ENCODE results near the gene ITPK1.

ITPK1 gene

GRCh38 chr14:93086441-93087055, 29.2 kb downstream of the ITPK1 start:
- peaks cover 91% of the 10 kb centered on the region for H3K4me1 Mint-ChIP-seq
- no peaks in the 10 kb centered on the region for H3K9me3 Mint-ChIP-seq
- peak overlapping the region; percentile 81 for H3K27ac Mint-ChIP-seq
- peak; percentile 75 for ATAC-seq
- H3K27me3 Mint-ChIP-seq, result no peaks in the 10 kb centered on the region
- peaks cover 30% of the 10 kb centered on the region for H3K36me3 Mint-ChIP-seq
- H3K4me3 Mint-ChIP-seq, result no peak overlapping the region

GRCh38 chr14:93085911-93086310, 29.8 kb downstream of the ITPK1 start:
- Mint-ChIP-seq H3K4me1 (peaks cover 89% of the 10 kb centered on the region), H3K27ac (peak overlapping the region; percentile 81), H3K4me3 (no peak overlapping the region), H3K9me3 (no peaks in the 10 kb centered on the region), H3K27me3 (no peaks in the 10 kb centered on the region), H3K36me3 (peaks cover 30% of the 10 kb centered on the region)
- ATAC-seq, result no peak

DNA sequence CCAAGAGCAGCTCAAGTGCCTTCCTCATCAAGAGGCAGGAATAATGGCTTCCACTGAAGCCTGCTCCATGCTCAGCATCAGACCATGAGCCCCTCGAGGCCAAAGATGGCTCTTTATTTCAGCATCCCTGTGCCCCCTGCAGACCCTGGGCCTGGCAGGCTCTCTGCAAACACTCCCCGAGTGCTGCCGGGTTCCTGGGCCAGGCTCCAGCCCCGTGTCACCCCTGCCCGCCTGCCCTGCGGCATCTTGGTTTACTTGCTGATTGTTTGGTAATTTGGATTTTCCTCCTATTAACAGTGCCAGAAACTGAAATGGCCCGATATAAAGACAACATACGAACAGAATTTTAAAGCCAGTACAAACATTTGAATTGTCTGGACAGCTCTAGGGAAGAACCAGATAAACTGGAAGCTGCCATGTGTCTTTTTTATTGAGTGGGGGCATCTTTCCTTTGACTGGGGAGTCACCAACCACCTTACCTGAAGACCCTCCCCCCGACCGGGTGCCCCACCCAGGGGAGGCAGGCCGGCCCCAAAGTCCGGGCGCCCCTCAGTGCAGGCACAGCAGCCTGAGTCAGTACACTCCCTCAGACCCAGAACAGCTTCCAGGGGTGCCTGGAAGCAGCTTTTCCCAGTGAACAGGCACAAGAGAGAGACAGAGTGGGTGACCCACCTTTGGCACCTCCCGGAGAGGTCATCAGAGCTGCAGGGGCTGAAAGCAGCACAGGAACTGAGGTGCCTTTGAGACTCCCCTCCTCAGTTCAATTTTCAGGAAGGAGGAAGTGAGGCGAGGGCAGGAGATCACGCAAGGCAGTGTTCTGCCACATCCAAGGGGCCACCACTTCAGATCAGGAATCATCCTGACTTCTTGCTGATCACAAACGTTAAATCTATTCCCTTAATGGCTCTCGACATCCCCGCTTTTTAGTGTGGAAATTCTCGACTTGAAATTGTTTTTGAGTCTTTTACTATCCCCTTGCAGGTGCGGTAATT, 30.6 kb downstream of the ITPK1 start:
- no peak for ATAC-seq
- Mint-ChIP-seq H3K9me3 (no peaks in the 10 kb centered on the region), H3K4me3 (no peak overlapping the region), H3K4me1 (peaks cover 82% of the 10 kb centered on the region), H3K27ac (peak overlapping the region; percentile 81), H3K27me3 (no peaks in the 10 kb centered on the region), H3K36me3 (peaks cover 30% of the 10 kb centered on the region)

DNA sequence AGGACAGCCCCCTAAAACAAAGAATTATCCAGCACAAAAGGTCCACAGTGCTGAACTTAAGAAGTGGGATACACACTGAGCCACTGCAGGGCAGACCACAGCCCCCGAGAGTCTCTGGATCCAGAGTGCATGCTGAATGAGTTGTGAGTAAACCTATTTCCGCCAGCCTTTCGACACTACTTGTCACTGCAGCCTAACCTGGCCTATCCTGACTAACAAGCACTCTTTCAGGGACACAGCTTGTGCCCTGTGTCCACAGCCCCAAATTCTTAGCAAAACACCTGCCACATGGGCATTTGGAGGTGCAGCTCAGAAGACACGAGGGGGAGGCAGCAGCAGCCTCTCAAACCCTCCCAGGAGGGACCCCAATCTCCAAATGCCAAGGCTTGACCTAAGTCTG, 31.3 kb downstream of the ITPK1 start:
- no peak for ATAC-seq
- Mint-ChIP-seq H3K27ac (peak overlapping the region; percentile 63), H3K4me1 (peaks cover 82% of the 10 kb centered on the region), H3K4me3 (no peak overlapping the region), H3K27me3 (no peaks in the 10 kb centered on the region), H3K9me3 (no peaks in the 10 kb centered on the region), H3K36me3 (peaks cover 31% of the 10 kb centered on the region)

DNA sequence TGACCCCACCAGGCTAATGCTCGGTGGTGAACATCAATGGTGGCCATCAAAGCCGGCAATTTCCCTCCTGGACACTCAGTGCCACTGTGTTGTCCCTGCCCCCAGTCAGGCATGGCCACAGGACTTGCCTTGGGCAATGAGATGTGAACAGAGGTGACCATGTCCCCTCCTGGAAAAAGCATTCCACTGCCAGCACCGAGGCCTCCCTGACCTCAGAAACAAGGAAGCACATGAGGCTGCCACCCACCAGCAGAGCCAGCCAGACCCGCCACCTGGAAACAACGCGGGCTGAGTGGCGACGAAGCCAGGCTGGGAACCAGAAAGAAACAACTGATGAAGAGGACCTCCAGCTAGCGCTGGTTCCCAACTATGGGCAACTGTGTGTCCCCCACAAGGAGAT, 31.8 kb downstream of the ITPK1 start:
- peak overlapping the region; percentile 63 for H3K27ac Mint-ChIP-seq

DNA sequence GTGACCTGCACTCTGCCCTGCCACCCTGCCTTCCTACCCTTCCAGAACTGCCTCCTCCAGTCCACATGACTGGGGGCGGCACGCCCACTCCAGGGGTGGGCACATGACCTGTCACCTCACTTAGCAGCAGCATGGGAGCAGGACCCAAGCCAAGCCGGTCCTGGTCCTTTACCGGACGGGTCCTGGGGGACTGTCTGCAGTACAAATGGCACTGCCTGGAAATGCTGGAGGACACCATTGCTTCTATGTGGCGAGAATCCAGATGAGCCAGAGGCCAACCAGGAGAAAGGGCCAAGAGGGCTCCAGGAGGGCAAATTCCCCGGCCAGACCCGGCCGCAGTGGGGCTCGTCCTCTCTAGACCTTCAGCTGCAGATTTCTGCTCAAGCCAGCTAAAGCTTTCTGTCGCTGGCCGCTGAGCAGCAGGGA, 33.1 kb downstream of the ITPK1 start:
- H3K4me3 Mint-ChIP-seq, result no peak overlapping the region
- ATAC-seq, result no peak
- peak overlapping the region; percentile 63 for H3K27ac Mint-ChIP-seq
- no peaks in the 10 kb centered on the region for H3K27me3 Mint-ChIP-seq
- H3K4me1 Mint-ChIP-seq, result peaks cover 80% of the 10 kb centered on the region
- no peaks in the 10 kb centered on the region for H3K9me3 Mint-ChIP-seq
- peaks cover 36% of the 10 kb centered on the region for H3K36me3 Mint-ChIP-seq

More for the DNA sequence above, 31.8 kb downstream of the ITPK1 start:
- no peaks in the 10 kb centered on the region for H3K9me3 Mint-ChIP-seq
- no peaks in the 10 kb centered on the region for H3K27me3 Mint-ChIP-seq
- no peak for ATAC-seq
- H3K36me3 Mint-ChIP-seq, result peaks cover 36% of the 10 kb centered on the region
- no peak overlapping the region for H3K4me3 Mint-ChIP-seq
- H3K4me1 Mint-ChIP-seq, result peaks cover 82% of the 10 kb centered on the region

DNA sequence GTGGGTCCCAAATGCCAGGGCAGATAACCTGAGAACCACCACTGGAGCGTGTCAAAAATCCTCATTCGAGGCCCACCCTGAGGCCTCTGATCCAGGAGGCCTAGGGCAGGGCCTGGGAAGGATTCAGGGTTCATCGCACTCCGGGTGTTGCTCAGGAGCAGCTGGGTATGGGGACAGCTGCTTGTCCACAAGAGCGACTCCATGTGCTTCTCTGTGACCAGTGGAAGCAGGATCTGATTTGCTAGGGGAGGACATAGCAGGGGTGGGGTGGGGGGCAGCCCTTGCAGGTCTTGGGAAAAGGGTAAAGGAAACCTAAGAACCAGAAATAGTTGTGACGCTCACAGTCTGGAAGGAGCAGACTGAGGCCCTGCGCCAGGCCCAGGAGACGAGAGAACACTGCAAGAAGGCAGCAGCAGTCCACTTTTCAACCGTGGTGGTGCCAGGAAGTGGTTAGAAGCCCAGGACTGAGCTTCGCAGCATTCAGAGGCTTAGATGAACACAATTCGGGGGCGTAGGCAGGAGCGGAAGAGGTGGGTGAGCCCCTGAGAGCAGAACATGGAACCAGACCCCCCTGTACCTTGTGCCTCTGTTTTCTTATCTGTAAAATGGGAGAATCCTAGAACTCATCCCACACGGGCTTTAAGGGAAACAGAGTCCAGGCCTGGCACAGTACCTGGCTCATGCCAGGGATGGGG, 33.7 kb downstream of the ITPK1 start:
- Mint-ChIP-seq H3K27ac (peak overlapping the region; percentile 63), H3K9me3 (no peaks in the 10 kb centered on the region), H3K27me3 (no peaks in the 10 kb centered on the region), H3K4me3 (no peak overlapping the region), H3K4me1 (peaks cover 80% of the 10 kb centered on the region), H3K36me3 (peaks cover 32% of the 10 kb centered on the region)
- peak; percentile 74 for ATAC-seq

GRCh38 chr14:93079865-93080403, 35.8 kb downstream of the ITPK1 start:
- Mint-ChIP-seq H3K36me3 (peaks cover 40% of the 10 kb centered on the region), H3K27ac (no peak overlapping the region), H3K9me3 (no peaks in the 10 kb centered on the region), H3K4me3 (no peak overlapping the region), H3K27me3 (no peaks in the 10 kb centered on the region), H3K4me1 (peaks cover 82% of the 10 kb centered on the region)
- ATAC-seq, result no peak

GRCh38 chr14:93079321-93079720, 36.4 kb downstream of the ITPK1 start:
- no peak for ATAC-seq
- no peaks in the 10 kb centered on the region for H3K27me3 Mint-ChIP-seq
- H3K36me3 Mint-ChIP-seq, result peaks cover 40% of the 10 kb centered on the region
- no peak overlapping the region for H3K4me3 Mint-ChIP-seq
- peak overlapping the region; percentile 71 for H3K27ac Mint-ChIP-seq
- H3K9me3 Mint-ChIP-seq, result no peaks in the 10 kb centered on the region
- H3K4me1 Mint-ChIP-seq, result peaks cover 84% of the 10 kb centered on the region

GRCh38 chr14:93078870-93079269, 36.9 kb downstream of the ITPK1 start:
- peaks cover 85% of the 10 kb centered on the region for H3K4me1 Mint-ChIP-seq
- no peak for ATAC-seq
- peaks cover 37% of the 10 kb centered on the region for H3K36me3 Mint-ChIP-seq
- H3K27ac Mint-ChIP-seq, result peak overlapping the region; percentile 71
- no peaks in the 10 kb centered on the region for H3K27me3 Mint-ChIP-seq
- H3K9me3 Mint-ChIP-seq, result no peaks in the 10 kb centered on the region
- H3K4me3 Mint-ChIP-seq, result no peak overlapping the region

- H3K27me3 Mint-ChIP-seq, result no peaks in the 10 kb centered on the region
- peak overlapping the region; percentile 86 for H3K27ac Mint-ChIP-seq
- no peak overlapping the region for H3K4me3 Mint-ChIP-seq
- H3K4me1 Mint-ChIP-seq, result peaks cover 80% of the 10 kb centered on the region
- ATAC-seq, result no peak
- H3K36me3 Mint-ChIP-seq, result peaks cover 36% of the 10 kb centered on the region
- no peaks in the 10 kb centered on the region for H3K9me3 Mint-ChIP-seq
Measured at GRCh38 chr14:93076755-93077154, 39.0 kb downstream of the ITPK1 start.

- no peaks in the 10 kb centered on the region for H3K9me3 Mint-ChIP-seq
- peaks cover 36% of the 10 kb centered on the region for H3K36me3 Mint-ChIP-seq
- H3K4me1 Mint-ChIP-seq, result peaks cover 74% of the 10 kb centered on the region
- H3K27me3 Mint-ChIP-seq, result no peaks in the 10 kb centered on the region
- peak overlapping the region; percentile 86 for H3K27ac Mint-ChIP-seq
- ATAC-seq, result no peak
- no peak overlapping the region for H3K4me3 Mint-ChIP-seq
Measured at GRCh38 chr14:93075891-93076290, 39.8 kb downstream of the ITPK1 start.

DNA sequence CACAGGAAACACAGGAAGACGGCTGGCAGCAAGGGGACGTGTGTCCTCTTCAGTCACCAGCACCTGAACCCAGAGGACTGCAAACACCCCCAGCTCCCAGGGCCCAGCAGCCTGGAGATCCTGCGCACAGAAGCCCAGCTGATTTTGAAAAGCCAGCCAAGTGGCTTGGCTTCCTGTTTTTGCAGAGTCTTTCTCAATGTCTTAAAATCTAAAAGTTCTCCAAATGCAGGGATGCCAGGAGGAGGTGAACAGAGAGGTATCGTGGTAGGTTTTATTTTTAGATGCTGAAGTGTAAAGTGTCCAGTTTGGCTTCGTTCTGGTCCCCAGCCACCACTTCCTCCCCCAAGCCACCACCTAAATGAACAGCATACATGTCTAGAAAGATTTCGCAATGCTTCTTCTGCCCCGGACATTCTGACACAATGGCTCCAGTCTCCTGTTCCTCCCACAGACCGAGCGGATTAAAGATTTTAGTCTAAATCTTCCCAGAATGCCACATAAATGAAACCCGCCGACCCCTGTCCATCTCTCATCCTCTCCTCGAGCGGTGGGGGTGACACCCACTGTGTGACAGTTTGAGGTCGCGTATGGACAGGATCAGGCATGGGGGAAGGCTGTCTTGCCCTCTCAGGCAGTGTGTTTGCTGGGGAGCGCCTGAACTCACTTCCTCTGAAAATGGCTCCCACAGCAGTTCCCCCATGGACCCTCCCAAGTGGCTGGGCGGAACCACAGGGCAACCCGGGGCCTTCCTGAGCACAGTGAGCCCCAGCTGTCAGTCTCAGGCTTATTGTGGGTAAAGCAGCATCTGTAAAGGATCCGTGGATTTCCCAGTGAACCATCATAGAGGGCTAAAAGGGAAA, 41.6 kb downstream of the ITPK1 start:
- no peaks in the 10 kb centered on the region for H3K9me3 Mint-ChIP-seq
- H3K27ac Mint-ChIP-seq, result peak overlapping the region; percentile 86
- peaks cover 41% of the 10 kb centered on the region for H3K36me3 Mint-ChIP-seq
- peaks cover 80% of the 10 kb centered on the region for H3K4me1 Mint-ChIP-seq
- H3K4me3 Mint-ChIP-seq, result peak overlapping the region; percentile 68
- H3K27me3 Mint-ChIP-seq, result no peaks in the 10 kb centered on the region
- ATAC-seq, result peak; percentile 25

- H3K4me1 Mint-ChIP-seq, result peaks cover 80% of the 10 kb centered on the region
- peak overlapping the region; percentile 86 for H3K27ac Mint-ChIP-seq
Measured at GRCh38 chr14:93073358-93073707, 42.4 kb downstream of the ITPK1 start.

More at GRCh38 chr14:93073358-93073707, 42.4 kb downstream of the ITPK1 start:
- Mint-ChIP-seq H3K9me3 (no peaks in the 10 kb centered on the region), H3K4me3 (peak overlapping the region; percentile 68), H3K27me3 (no peaks in the 10 kb centered on the region), H3K36me3 (peaks cover 39% of the 10 kb centered on the region)
- peak; percentile 10 for ATAC-seq
